AG04449 (cell line): ENCODE data around the gene MISP.

ENCODE experiments used
- CTCF ChIA-PET: fragments of 350-600 bp; formaldehyde crosslinking; extraction: SDS; loops from one replicate; lab custom pipeline; 2021; ENCODE audit warnings: antibody characterized with exemption; lab: Yijun Ruan, JAX
- POLR2A ChIA-PET: fragments of 400-600, 350-600 bp; formaldehyde crosslinking; extraction: SDS; loops from one replicate; lab custom pipeline; 2020; ENCODE audit warnings: antibody characterized with exemption, inconsistent platforms; lab: Yijun Ruan, JAX
- DNase-seq: peaks from one replicate; pipeline ENCODE4 v3.0.0-alpha.2; 2010; ENCODE audit warnings: low read depth, low spot score
- H3K4me3 ChIP-seq: 2 replicates; pipeline ENCODE4 v1.5.1; 2011; ENCODE audit warnings: low read depth, mild to moderate bottlenecking, control low read depth, low read length
- CTCF ChIP-seq: IDR thresholded peaks from one replicate; pipeline ENCODE4 v1.5.1; 2011; ENCODE audit warnings: mild to moderate bottlenecking, moderate library complexity, low read length, control low read depth, inconsistent platforms; ENCODE audit not compliant: insufficient read depth; ENCODE audit errors: missing control alignments

MISP gene

GRCh38 chr19:765179-765738 lies 14.3 kb downstream of the MISP start:
- ChIA-PET CTCF (interaction anchor here (1.0 to 1.6 kb wide), 2 partner anchors 12 to 93 kb away, joined by 3 to 5 read pairs; no protein-coding TSS in a partner anchor), POLR2A (no interaction called here)
- DNase-seq, result no peak
- H3K4me3 ChIP-seq, result no peak overlapping the region
- TF ChIP-seq CTCF, result no peak

- CTCF ChIA-PET, result interaction anchor here (0.6 to 3.0 kb wide), 9 partner anchors 8 to 213 kb away, joined by 3 to 19 read pairs (median 17); no protein-coding TSS in a partner anchor
- no peak overlapping the region for H3K4me3 ChIP-seq
- POLR2A ChIA-PET, result no interaction called here
- TF ChIP-seq CTCF, result no peak
- DNase-seq, result peak; percentile 45
These were observed 17.5 kb downstream of the MISP start for GRCh38 chr19:768424-768823.

- CTCF ChIA-PET, result interaction anchor here (0.7 to 3.0 kb wide), 23 partner anchors 9 to 413 kb away, joined by 3 to 19 read pairs (median 6); partner anchors contain the start of genes KISS1R, MED16, RNU6-9 and WDR18
- TF ChIP-seq CTCF, result no peak
- DNase-seq, result no peak
- POLR2A ChIA-PET, result no interaction called here
- no peak overlapping the region for H3K4me3 ChIP-seq
These were observed 18.7 kb downstream of the MISP start for GRCh38 chr19:769616-770015.

- POLR2A ChIA-PET, result no interaction called here
- DNase-seq, result no peak
- H3K4me3 ChIP-seq, result no peak overlapping the region
- CTCF ChIA-PET, result interaction anchor here (0.8 to 3.0 kb wide), 9 partner anchors 9 to 152 kb away, joined by 3 to 19 read pairs (median 8); no protein-coding TSS in a partner anchor
- TF ChIP-seq CTCF, result peak; percentile 52
These were observed 20.4 kb downstream of the MISP start for GRCh38 chr19:771332-771785.

GRCh38 chr19:772063-772462 lies 21.2 kb downstream of the MISP start:
- ChIA-PET POLR2A (no interaction called here), CTCF (interaction anchor here (0.8 to 1.6 kb wide), 2 partner anchors 91 to 151 kb away, joined by 3 to 4 read pairs; no protein-coding TSS in a partner anchor)
- no peak for TF ChIP-seq CTCF
- H3K4me3 ChIP-seq, result no peak overlapping the region
- no peak for DNase-seq

- POLR2A ChIA-PET, result no interaction called here
- CTCF ChIA-PET, result interaction anchor here (0.7 to 1.6 kb wide), 5 partner anchors 58 to 151 kb away, joined by 3 to 4 read pairs (median 4); no protein-coding TSS in a partner anchor
- no peak overlapping the region for H3K4me3 ChIP-seq
- TF ChIP-seq CTCF, result no peak
- no peak for DNase-seq
These were observed 22.0 kb downstream of the MISP start for GRCh38 chr19:772730-773436.
